ENCODE results near the gene CHDH.

Gene CHDH

DNA sequence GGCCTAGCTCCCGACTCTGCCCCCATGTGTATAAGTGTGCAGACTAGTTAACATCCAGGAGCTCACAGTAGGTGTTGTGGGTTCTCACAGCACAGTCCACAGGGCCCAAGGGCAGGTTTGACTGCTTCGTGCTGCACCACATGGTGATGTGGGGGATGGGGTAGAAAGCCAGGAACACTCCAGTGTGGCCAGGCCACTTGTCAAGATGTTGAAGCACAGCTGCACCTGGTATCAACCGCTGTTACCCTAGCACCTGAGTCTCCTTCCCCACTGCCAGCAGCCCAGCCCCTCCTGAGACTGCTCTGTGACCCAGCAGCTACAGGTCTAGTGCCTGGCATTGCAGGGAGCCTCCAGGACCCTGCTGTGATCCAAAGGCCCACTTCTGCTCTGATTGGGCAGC is 53.4 kb downstream of the CHDH start:
- no peak overlapping the region for H3K27ac ChIP-seq
- DNase-seq = no peak
- no peaks in the 10 kb centered on the region for H3K27me3 ChIP-seq (replicated peaks)
- H3K4me3 ChIP-seq (ENCODE audit: low read depth, low read length) = no peak overlapping the region
- TF ChIP-seq CTCF (IDR thresholded peaks at IDR 0.05; ENCODE audit: low read depth, low read length, missing control alignments) = no peak
- in situ Hi-C loops (cut with HindIII; ENCODE audit: low pct_ligation_motif_present, low sequenced_read_pairs) = no loop called here
- H3K36me3 ChIP-seq (replicated peaks) = no peaks in the 10 kb centered on the region

DNA sequence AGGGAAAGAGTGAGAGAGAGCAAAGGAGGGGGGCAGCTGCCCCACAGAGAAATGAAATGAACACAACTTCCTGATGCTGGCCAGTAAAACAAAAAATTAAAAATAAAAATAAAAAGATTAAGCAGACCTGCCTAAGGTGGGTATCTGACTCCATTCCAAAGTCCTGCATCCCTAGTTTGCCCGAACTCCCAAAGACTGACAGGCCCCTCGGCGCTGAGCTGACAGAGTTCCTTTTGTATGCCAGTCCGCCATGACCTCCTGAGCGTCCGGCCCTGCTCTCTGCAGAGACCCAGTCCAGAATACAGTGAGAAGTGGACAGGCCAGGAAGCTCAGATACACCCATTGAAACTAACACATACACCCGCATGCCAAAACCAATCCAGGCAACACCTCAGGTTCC is 54.9 kb downstream of the CHDH start:
- no peak for TF ChIP-seq CTCF (IDR thresholded peaks at IDR 0.05; ENCODE audit: low read depth, low read length, missing control alignments)
- Histone ChIP-seq H3K36me3 (replicated peaks) (no peaks in the 10 kb centered on the region), H3K27ac (no peak overlapping the region), H3K27me3 (replicated peaks) (no peaks in the 10 kb centered on the region), H3K4me3 (ENCODE audit: low read depth, low read length) (no peak overlapping the region)
- in situ Hi-C loops (cut with HindIII; ENCODE audit: low pct_ligation_motif_present, low sequenced_read_pairs) = no loop called here
- DNase-seq = no peak

- Histone ChIP-seq H3K4me3 (ENCODE audit: low read depth, low read length) (no peak overlapping the region), H3K36me3 (replicated peaks) (no peaks in the 10 kb centered on the region), H3K27me3 (replicated peaks) (no peaks in the 10 kb centered on the region), H3K27ac (no peak overlapping the region)
- DNase-seq = no peak
- in situ Hi-C loops (cut with HindIII; ENCODE audit: low pct_ligation_motif_present, low sequenced_read_pairs) = no loop called here
- TF ChIP-seq CTCF (IDR thresholded peaks at IDR 0.05; ENCODE audit: low read depth, low read length, missing control alignments) = no peak
These were observed 55.7 kb downstream of the CHDH start for GRCh38 chr3:53790470-53790869.

DNA sequence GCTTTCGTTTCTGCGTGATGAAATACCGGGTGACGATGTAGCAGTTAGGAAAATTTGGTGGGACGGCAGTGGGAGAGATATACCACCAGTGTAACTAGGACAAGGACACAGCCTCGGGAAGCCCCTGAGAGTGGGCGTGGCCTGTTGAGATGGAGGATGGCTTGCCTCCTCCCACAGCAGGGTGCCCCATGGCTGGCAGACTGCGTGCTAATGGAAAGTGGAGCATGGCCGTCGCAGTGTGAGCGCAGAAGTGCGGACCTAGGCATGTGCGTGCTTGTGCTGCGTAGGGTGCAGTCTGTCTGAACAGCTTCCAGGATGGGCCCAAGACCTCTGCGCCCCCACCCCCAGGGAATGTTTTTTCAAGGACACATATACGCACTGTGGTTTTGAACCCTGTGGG is 56.8 kb downstream of the CHDH start:
- Histone ChIP-seq H3K4me3 (ENCODE audit: low read depth, low read length) (no peak overlapping the region), H3K27me3 (replicated peaks) (no peaks in the 10 kb centered on the region), H3K36me3 (replicated peaks) (no peaks in the 10 kb centered on the region), H3K27ac (no peak overlapping the region)
- no peak for TF ChIP-seq CTCF (IDR thresholded peaks at IDR 0.05; ENCODE audit: low read depth, low read length, missing control alignments)
- in situ Hi-C loops (cut with HindIII; ENCODE audit: low pct_ligation_motif_present, low sequenced_read_pairs) = no loop called here
- no peak for DNase-seq

DNA sequence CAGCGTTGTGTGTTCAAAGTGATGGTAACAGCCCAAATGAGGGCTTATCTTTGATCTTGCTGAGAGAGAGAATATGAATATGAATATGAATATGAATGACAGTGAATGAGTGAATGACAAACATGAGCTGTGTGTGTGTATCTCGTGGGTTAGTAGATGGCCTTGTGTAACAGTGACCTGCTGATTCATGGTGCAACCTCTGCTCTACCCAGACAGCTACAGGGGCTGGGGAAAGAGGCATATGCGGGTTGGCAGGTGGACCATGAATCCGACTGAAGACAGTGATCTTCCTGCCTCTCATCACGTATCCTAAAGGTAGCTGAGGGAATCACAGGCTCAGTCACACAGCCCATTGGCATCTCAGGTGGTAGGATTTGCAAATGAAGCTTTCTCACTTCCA is 58.2 kb downstream of the CHDH start:
- DNase-seq = no peak
- H3K27ac ChIP-seq = no peak overlapping the region
- no peak for TF ChIP-seq CTCF (IDR thresholded peaks at IDR 0.05; ENCODE audit: low read depth, low read length, missing control alignments)
- no peaks in the 10 kb centered on the region for H3K36me3 ChIP-seq (replicated peaks)
- no peaks in the 10 kb centered on the region for H3K27me3 ChIP-seq (replicated peaks)
- H3K4me3 ChIP-seq (ENCODE audit: low read depth, low read length) = no peak overlapping the region
- in situ Hi-C loops (cut with HindIII; ENCODE audit: low pct_ligation_motif_present, low sequenced_read_pairs) = no loop called here

DNA sequence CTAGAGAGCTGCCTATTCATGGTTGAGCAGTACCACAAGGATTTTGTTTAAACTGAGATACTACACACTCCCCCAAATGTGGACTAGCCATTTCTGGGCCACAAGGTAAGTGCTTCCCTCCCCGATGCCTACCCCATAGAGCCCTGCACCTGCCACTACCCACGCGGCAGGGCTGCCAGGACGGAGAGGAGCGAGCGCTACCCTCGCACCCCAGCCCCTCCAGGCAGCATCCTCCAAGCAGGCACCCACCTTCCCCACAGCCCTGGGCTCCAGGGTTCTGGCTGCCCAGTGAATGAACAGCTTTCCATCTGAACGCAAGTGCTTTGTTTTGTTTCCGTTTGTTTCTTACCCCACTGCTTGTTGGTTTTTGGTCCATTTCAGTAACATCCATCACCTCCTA is 59.2 kb downstream of the CHDH start:
- Histone ChIP-seq H3K27me3 (replicated peaks) (no peaks in the 10 kb centered on the region), H3K4me3 (ENCODE audit: low read depth, low read length) (no peak overlapping the region), H3K27ac (no peak overlapping the region), H3K36me3 (replicated peaks) (no peaks in the 10 kb centered on the region)
- TF ChIP-seq CTCF (IDR thresholded peaks at IDR 0.05; ENCODE audit: low read depth, low read length, missing control alignments) = no peak
- in situ Hi-C loops (cut with HindIII; ENCODE audit: low pct_ligation_motif_present, low sequenced_read_pairs) = no loop called here
- no peak for DNase-seq

Measured in brain microvascular endothelial cell (primary cell).